GM12878 (cell line): Measurements from ENCODE around the gene TEX55. TPM values are rescaled to one million over a fixed set of nuclear protein-coding genes. Genes with fewer than 3 reads are reported as not detected.

Experiments used
- ATAC-seq: fragments of 200-7000 bp; cut with Tn5 transposase; 3 replicates; pipeline ENCODE4 v1.9.1; 2020; ENCODE audit warnings: mild to moderate bottlenecking, moderate library complexity
- BruUV-seq: library from RNA; stranded (reverse); fragments of 400-500 nt; replicated peaks from 2 replicates; lab custom pipeline; 2021; lab: Mats Ljungman, UMichigan
- CTCF ChIA-PET: fragments of 300-600 bp; sonication (Branson Sonifier 250); formaldehyde crosslinking; extraction: SDS; loops from one replicate; lab custom pipeline; 2021; ENCODE audit warnings: inconsistent platforms; lab: Yijun Ruan, JAX
- POLR2A ChIA-PET: fragments of 350-600 bp; formaldehyde crosslinking; extraction: SDS; loops from one replicate; lab custom pipeline; 2021; ENCODE audit warnings: inconsistent platforms; lab: Charles Lee
- RAD21 ChIA-PET: fragments of 300-600 bp; sonication (Branson Sonifier 250); formaldehyde crosslinking; loops from one replicate; lab custom pipeline; 2023; ENCODE audit warnings: antibody characterized with exemption; ENCODE audit not compliant: unreplicated experiment; lab: Charles Lee
- SMC1A ChIA-PET: fragments of 300-600 bp; sonication (Branson Sonifier 250); formaldehyde crosslinking; loops from one replicate; lab custom pipeline; 2023; ENCODE audit not compliant: unreplicated experiment, uncharacterized antibody; lab: Charles Lee
- DNase-seq: peaks from one replicate; pipeline ENCODE4 v3.0.0-alpha.2; 2011; ENCODE audit warnings: low read depth, low spot score
- FAIRE-seq: peaks from 3 replicates; lab custom pipeline; 2011; peaks lifted over from hg19 to GRCh38; lab: Jason Lieb, UNC
- H2AFZ ChIP-seq: 2 replicates; pipeline ENCODE4 v1.6.0; 2011; ENCODE audit warnings: low read depth, low read length, control low read depth; ENCODE audit not compliant: control insufficient read depth
- H3K27ac ChIP-seq: 2 replicates; pipeline ENCODE4 v1.5.1; 2011; ENCODE audit warnings: control low read depth; ENCODE audit not compliant: control insufficient read depth, insufficient read depth
- H3K27me3 ChIP-seq, 2 experiments: replicated peaks in 1 of 2; 2 replicates each; pipeline versions ENCODE4 v1.6.0 to v1.6.1; 2011; ENCODE audit warnings: low read length in 1 of 2; ENCODE audit not compliant: control insufficient read depth in 2 of 2, insufficient read depth in 2 of 2
- H3K36me3 ChIP-seq, 2 experiments: 2 replicates each; pipeline ENCODE4 v1.5.1; 2011; ENCODE audit warnings: low read length in 1 of 2; ENCODE audit not compliant: control insufficient read depth in 2 of 2, insufficient read depth in 2 of 2
- H3K4me1 ChIP-seq: 2 replicates; pipeline ENCODE4 v1.6.1; 2011; ENCODE audit warnings: mild to moderate bottlenecking, low read length, moderate library complexity, mixed read lengths; ENCODE audit not compliant: control insufficient read depth, insufficient read depth
- H3K4me2 ChIP-seq: 2 replicates; pipeline ENCODE4 v1.6.0; 2011; ENCODE audit warnings: control low read depth; ENCODE audit not compliant: control insufficient read depth, insufficient read depth
- H3K4me3 ChIP-seq: fragments of 200-600 bp; sonication (generic); 2 replicates; pipeline ENCODE4 v1.5.1; 2016
- H3K79me2 ChIP-seq: 2 replicates; pipeline ENCODE4 v1.6.0; 2011; ENCODE audit warnings: low read length; ENCODE audit not compliant: control insufficient read depth, insufficient read depth
- H3K9ac ChIP-seq: 2 replicates; pipeline ENCODE4 v1.8.0; 2011; ENCODE audit warnings: low read length, control low read depth, mixed read lengths; ENCODE audit not compliant: control insufficient read depth, insufficient read depth
- H3K9me3 ChIP-seq: replicated peaks from 3 replicates; pipeline ENCODE4 v1.5.1; 2011; ENCODE audit warnings: mild to moderate bottlenecking, low read length; ENCODE audit not compliant: control insufficient read depth, insufficient read depth
- H4K20me1 ChIP-seq: 2 replicates; pipeline ENCODE4 v1.6.0; 2011; ENCODE audit not compliant: control insufficient read depth, insufficient read depth
- BMI1 ChIP-seq: fragments of 450-650 bp; IDR thresholded peaks from 2 replicates; pipeline ENCODE4 v1.6.1; 2016; ENCODE audit warnings: mild to moderate bottlenecking, moderate library complexity, borderline replicate concordance
- FOS ChIP-seq: IDR thresholded peaks from 3 replicates; pipeline ENCODE4 v1.6.1; 2011; ENCODE audit warnings: borderline replicate concordance; ENCODE audit not compliant: insufficient read length; ENCODE audit errors: extremely low read depth
- GABPA ChIP-seq: IDR thresholded peaks from 2 replicates; pipeline ENCODE4 v1.6.1; 2014; ENCODE audit warnings: antibody characterized with exemption, low read depth, mild to moderate bottlenecking, inconsistent platforms
- IKZF1 ChIP-seq: fragments of 450-650 bp; conservative IDR thresholded peaks from 2 replicates; pipeline ENCODE4 v1.6.1; 2017; ENCODE audit warnings: antibody characterized with exemption, mild to moderate bottlenecking
- MYC ChIP-seq: IDR thresholded peaks from 2 replicates; pipeline ENCODE4 v1.6.1; 2011; ENCODE audit warnings: mild to moderate bottlenecking, low read length, moderate library complexity, inconsistent platforms; ENCODE audit not compliant: insufficient read depth, insufficient replicate concordance, insufficient read length, severe bottlenecking
- NR2C2 ChIP-seq: IDR thresholded peaks from 2 replicates; pipeline ENCODE4 v1.6.1; 2011; ENCODE audit warnings: borderline replicate concordance, low read depth; ENCODE audit not compliant: control insufficient read depth, insufficient read length
- POLR2AphosphoS5 ChIP-seq: IDR thresholded peaks from 2 replicates; pipeline ENCODE4 v1.6.1; 2011; ENCODE audit warnings: mild to moderate bottlenecking, low read length, inconsistent platforms
- POU2F2 ChIP-seq: IDR thresholded peaks from 3 replicates; pipeline ENCODE4 v1.6.1; 2011; ENCODE audit warnings: low read depth, mild to moderate bottlenecking, low read length, borderline replicate concordance
- SKIL ChIP-seq: fragments of 450-650 bp; IDR thresholded peaks from 2 replicates; pipeline ENCODE4 v1.6.1; 2017; ENCODE audit warnings: mild to moderate bottlenecking, low read depth, inconsistent platforms; ENCODE audit not compliant: poor library complexity, severe bottlenecking
- SP1 ChIP-seq: IDR thresholded peaks from one replicate; pipeline ENCODE4 v1.6.1; 2011; ENCODE audit warnings: low read depth, low read length
- WRNIP1 ChIP-seq: IDR thresholded peaks from 2 replicates; pipeline ENCODE4 v1.6.1; 2011; ENCODE audit warnings: low read depth, low read length, improper control_type of control experiment, borderline replicate concordance
- WGBS: methylation state at CpG from one replicate; pipeline ENCODE4 v1.1.6; 2016; ENCODE audit warnings: low lambda C conversion rate; ENCODE audit not compliant: insufficient replicate concordance, insufficient coverage; ENCODE audit errors: missing lambda C conversion rate; 5-methylcytosine and 5-hydroxymethylcytosine counted together
- in situ Hi-C: fragments of 300-500 bp; cut with MboI; formaldehyde crosslinking; loops from 9 replicates; pipeline ENCODE4 v1.14.3; 2018; ENCODE audit warnings: mixed read lengths
- intact Hi-C: fragments of 100-400 bp; cut with micrococcal nuclease; formaldehyde crosslinking; loops from one replicate; pipeline ENCODE4 v1.14.2; 2022; ENCODE audit not compliant: unreplicated experiment
- polyA plus RNA-seq, 11 experiments: library from polyadenylated mRNA; depleted of rRNA in 4 of 11; unstranded in 6 of 11; stranded (reverse) in 5 of 11; fragments of >200 nt; fragmentation: Nextera tagmentation in 4 of 11; fragmentation: Illumina TruSeq in 1 of 11; extraction: Ambion mirVana in 4 of 11; extraction: Trizol in 1 of 11; gene quantifications; 1 replicate in 1 of 11; 2 replicates in 10 of 11; pipeline versions ENCODE4 v1.2.1 to v1.2.3, GENCODE V29; 2011 to 2016; ENCODE audit warnings: inconsistent platforms in 2 of 11, missing spikeins in 2 of 11, low read depth in 1 of 11
- total RNA-seq, 4 experiments: library from RNA; depleted of rRNA in 3 of 4; stranded (reverse); fragments of >200 nt in 3 of 4; fragmentation: Illumina TruSeq in 1 of 4; extraction: Trizol in 1 of 4; gene quantifications; 2 replicates each; pipeline versions ENCODE4 v1.2.1 to v1.2.3, GENCODE V29; 2013 to 2021
- TF ChIP-seq, protein P1 (sequence below): fragments of 450-650 bp; IDR thresholded peaks from 2 replicates; pipeline ENCODE4 v1.6.1; 2014; ENCODE audit warnings: mild to moderate bottlenecking

Gene TEX55
- total and polyA plus RNA-seq, 10 of the 15 experiments (the other 5 are each of a cell fraction or from before 2014, with no cell fraction given), result not detected

GRCh38 chr3:119195151-119195476 is 49.1 kb downstream of the TEX55 start:
- SMC1A ChIA-PET, result no interaction called here
- H3K4me2 ChIP-seq, result no peak overlapping the region
- H4K20me1 ChIP-seq, result no peaks in the 10 kb centered on the region
- no peak overlapping the region for H3K9ac ChIP-seq
- FAIRE-seq, result no peak
- no peak overlapping the region for H3K27ac ChIP-seq
- no peak for ATAC-seq
- H3K36me3 ChIP-seq, result no peaks in the 10 kb centered on the region
- no peak overlapping the region for H3K4me3 ChIP-seq
- RAD21 ChIA-PET, result no interaction called here
- H3K9me3 ChIP-seq, result no peaks in the 10 kb centered on the region
- DNase-seq, result no peak
- no peak for TF ChIP-seq MYC
- CTCF ChIA-PET, result interaction anchor here (1.2 kb wide), 1 partner anchor 46 kb away, joined by 3 read pairs; no protein-coding TSS in a partner anchor
- no peaks in the 10 kb centered on the region for H3K79me2 ChIP-seq
- no peak overlapping the region for H2AFZ ChIP-seq
- BruUV-seq, result no TSS peak
- no peaks in the 10 kb centered on the region; a peak in 1 of 4 replicates for H3K27me3 ChIP-seq
- WGBS, result 0% methylated on average over 1 of the region's 1 CpG
- in situ Hi-C loops, result no loop called here
- H3K4me1 ChIP-seq, result no peaks in the 10 kb centered on the region
- POLR2A ChIA-PET, result no interaction called here
- intact Hi-C loops, result no loop called here

- no peaks in the 10 kb centered on the region for H4K20me1 ChIP-seq
- no peak overlapping the region for H3K4me2 ChIP-seq
- no peaks in the 10 kb centered on the region for H3K4me1 ChIP-seq
- H3K9me3 ChIP-seq, result no peaks in the 10 kb centered on the region
- DNase-seq, result no peak
- no peaks in the 10 kb centered on the region for H3K79me2 ChIP-seq
- intact Hi-C loops, result no loop called here
- no peaks in the 10 kb centered on the region; a peak in 1 of 4 replicates for H3K27me3 ChIP-seq
- 0% methylated on average over 1 of the region's 1 CpG for WGBS
- BruUV-seq, result no TSS peak
- H3K27ac ChIP-seq, result no peak overlapping the region
- SMC1A ChIA-PET, result no interaction called here
- no peak overlapping the region for H3K9ac ChIP-seq
- H3K36me3 ChIP-seq, result no peaks in the 10 kb centered on the region
- FAIRE-seq, result no peak
- CTCF ChIA-PET, result interaction anchor here (1.2 kb wide), 1 partner anchor 45 kb away, joined by 3 read pairs; no protein-coding TSS in a partner anchor
- no peak overlapping the region for H3K4me3 ChIP-seq
- no peak for ATAC-seq
- RAD21 ChIA-PET, result no interaction called here
- POLR2A ChIA-PET, result no interaction called here
- no peak overlapping the region for H2AFZ ChIP-seq
- in situ Hi-C loops, result no loop called here
- TF ChIP-seq POLR2AphosphoS5 (no peak), NR2C2 (no peak), FOS (no peak), GABPA (no peak), SKIL (no peak), POU2F2 (no peak), SP1 (no peak), WRNIP1 (no peak), IKZF1 (no peak), BMI1 (no peak)
- TF ChIP-seq, protein P1, sequence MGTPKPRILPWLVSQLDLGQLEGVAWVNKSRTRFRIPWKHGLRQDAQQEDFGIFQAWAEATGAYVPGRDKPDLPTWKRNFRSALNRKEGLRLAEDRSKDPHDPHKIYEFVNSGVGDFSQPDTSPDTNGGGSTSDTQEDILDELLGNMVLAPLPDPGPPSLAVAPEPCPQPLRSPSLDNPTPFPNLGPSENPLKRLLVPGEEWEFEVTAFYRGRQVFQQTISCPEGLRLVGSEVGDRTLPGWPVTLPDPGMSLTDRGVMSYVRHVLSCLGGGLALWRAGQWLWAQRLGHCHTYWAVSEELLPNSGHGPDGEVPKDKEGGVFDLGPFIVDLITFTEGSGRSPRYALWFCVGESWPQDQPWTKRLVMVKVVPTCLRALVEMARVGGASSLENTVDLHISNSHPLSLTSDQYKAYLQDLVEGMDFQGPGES, result no peak
These were observed 49.9 kb downstream of the TEX55 start for GRCh38 chr3:119195911-119196310.
